Left colon (tissue), 2 donors: Measurements from ENCODE around the gene AFM. TPM values are rescaled to one million over a fixed set of nuclear protein-coding genes. Genes with fewer than 3 reads are reported as not detected.
"Not testable (repeated sequence)": the region's sequence is repeated elsewhere in the genome, so short reads cannot be mapped to it uniquely, and the experiment has no call there.

Experiments
- ATAC-seq: fragments of 200-7000 bp; cut with Tn5 transposase; one replicate; pipeline ENCODE4 v1.9.1; 2020; ENCODE audit warnings: mild to moderate bottlenecking, moderate library complexity
- DNase-seq, 2 donors: peaks; one replicate each; pipeline ENCODE4 v3.0.0-alpha.2; 2020
- intact Hi-C, 2 donors: fragments of 100-400 bp; cut with DNase I in 1 of 2; cut with micrococcal nuclease in 1 of 2; formaldehyde crosslinking; loops; one replicate each; pipeline versions ENCODE4 v1.11.2 to v1.14.0; 2022; cut with DNase I, micrococcal nuclease
- total RNA-seq, 2 donors: library from RNA; stranded (reverse); fragmentation: NEBNext Ultra II Directional; extraction: Animal tissue kit (Norgen Biotek cat#: 25700); gene quantifications; one replicate each; pipeline ENCODE4 v1.2.1, GENCODE V29; 2021
- donor health status: DM: no; HTN: no; CAD: no.
- donor health status: DM: yes; HTN: yes; CAD: no.

AFM gene
- total RNA-seq, 2 donors from 2014 or later, result not detected

- not testable (repeated sequence) for ATAC-seq
Measured at GRCh38 chr4:73550865-73551264, 69.3 kb downstream of the AFM start.

More at GRCh38 chr4:73550865-73551264, 69.3 kb downstream of the AFM start:
- DNase-seq, intact Hi-C loops: not testable (repeated sequence)

Other genes with a start within 250 kb of the AFM start
- 10 to 100 TPM; 58.3 to 61.1 TPM for gene ANKRD17, start 222.9 kb upstream of the AFM start, total RNA-seq
- gene ALB, start 77.5 kb upstream of the AFM start, total RNA-seq, result not detected
- gene AFP, start 45.5 kb upstream of the AFM start, total RNA-seq, result not detected
- gene RASSF6, start 138.7 kb downstream of the AFM start, total RNA-seq, result 10 to 100 TPM; 27.4 to 36.2 TPM